GM19025 (cell line): ENCODE data around the gene PVRIG.
A peak's percentile ranks its signal among the peaks of the same experiment; 100 is the strongest.
"Not testable (repeated sequence)": the region's sequence is repeated elsewhere in the genome, so short reads cannot be mapped to it uniquely, and the experiment has no call there.

Experiments
- ATAC-seq: cut with Tn5 transposase; IDR thresholded peaks from one replicate; pipeline ENCODE4 v1.9.1; 2021; ENCODE audit warnings: mild to moderate bottlenecking, low read depth, moderate library complexity; ENCODE audit not compliant: unreplicated experiment

PVRIG gene

GRCh38 chr7:100192969-100193368, 26.8 kb upstream of the PVRIG start:
- no peak for ATAC-seq

- no peak for ATAC-seq
These were observed 24.5 kb upstream of the PVRIG start for GRCh38 chr7:100195222-100195621.

GRCh38 chr7:100195901-100196322, 23.8 kb upstream of the PVRIG start:
- not testable (repeated sequence) for ATAC-seq

GRCh38 chr7:100198266-100198665, 21.5 kb upstream of the PVRIG start:
- no peak for ATAC-seq

GRCh38 chr7:100200693-100201092, 19.1 kb upstream of the PVRIG start:
- no peak for ATAC-seq

- no peak for ATAC-seq
These were observed 15.3 kb upstream of the PVRIG start for GRCh38 chr7:100204454-100204853.

- ATAC-seq = peak; percentile 69
These were observed 10.8 kb upstream of the PVRIG start for GRCh38 chr7:100208911-100209408.

- no peak for ATAC-seq
These were observed 10.3 kb upstream of the PVRIG start for GRCh38 chr7:100209493-100209892.

- no peak for ATAC-seq
These were observed 8.9 kb upstream of the PVRIG start for GRCh38 chr7:100210805-100211204.

- ATAC-seq = peak; percentile 38
These were observed 8.4 kb upstream of the PVRIG start for GRCh38 chr7:100211342-100211780.

GRCh38 chr7:100212631-100213286, 7.0 kb upstream of the PVRIG start:
- ATAC-seq = no peak

GRCh38 chr7:100213672-100214071, 6.1 kb upstream of the PVRIG start:
- no peak for ATAC-seq

GRCh38 chr7:100214356-100214755, 5.4 kb upstream of the PVRIG start:
- ATAC-seq = not testable (repeated sequence)

GRCh38 chr7:100215895-100216294, 3.9 kb upstream of the PVRIG start:
- no peak for ATAC-seq

- ATAC-seq = peak; percentile 25
These were observed 1.8 kb upstream of the PVRIG start for GRCh38 chr7:100217934-100218333.

GRCh38 chr7:100219271-100219737, 445 bp upstream of the PVRIG start:
- no peak for ATAC-seq

- no peak for ATAC-seq
These were observed 959 bp downstream of the PVRIG start for GRCh38 chr7:100220586-100221230.

- peak; percentile 42 for ATAC-seq
These were observed 1.5 kb downstream of the PVRIG start for GRCh38 chr7:100221231-100221718.

GRCh38 chr7:100221767-100222444, 2.2 kb downstream of the PVRIG start:
- no peak for ATAC-seq

- no peak for ATAC-seq
These were observed 2.8 kb downstream of the PVRIG start for GRCh38 chr7:100222445-100223132.
